Cardiac muscle cell (in vitro differentiated cells and primary cell): ENCODE results near the gene PLIN1. TPM values are rescaled to one million over a fixed set of nuclear protein-coding genes. Genes with fewer than 3 reads are reported as not detected.

ENCODE experiments used
- DNase-seq, 2 donors: peaks; one replicate each; pipeline versions ENCODE4 v3.0.0 to v3.0.0-alpha.2; 2010 to 2017; ENCODE audit warnings: low read depth in 1 of 2, low spot score in 1 of 2
- H3K27ac ChIP-seq: fragments of 200-600 bp; sonication (generic); 2 replicates; pipeline ENCODE4 v1.5.1; 2016
- H3K27me3 ChIP-seq: fragments of 200-600 bp; sonication (generic); 2 replicates; pipeline ENCODE4 v1.6.0; 2016; ENCODE audit warnings: control low read depth
- H3K36me3 ChIP-seq: fragments of 200-600 bp; sonication (generic); 2 replicates; pipeline ENCODE4 v1.5.1; 2016; ENCODE audit warnings: control low read depth
- H3K4me1 ChIP-seq: fragments of 200-600 bp; sonication (generic); 2 replicates; pipeline ENCODE4 v1.8.1; 2017; ENCODE audit warnings: low read depth, mild to moderate bottlenecking, mixed run types
- H3K4me3 ChIP-seq: fragments of 200-600 bp; sonication (generic); 2 replicates; pipeline ENCODE4 v1.5.1; 2016; ENCODE audit warnings: mild to moderate bottlenecking
- H3K9me3 ChIP-seq: fragments of 200-600 bp; sonication (generic); 2 replicates; pipeline ENCODE4 v1.5.1; 2017; ENCODE audit warnings: low read depth, mild to moderate bottlenecking, control low read depth
- CTCF ChIP-seq: IDR thresholded peaks from 2 replicates; pipeline ENCODE4 v1.5.1; 2012; ENCODE audit warnings: low read depth, mild to moderate bottlenecking, low read length
- polyA plus RNA-seq: library from polyadenylated mRNA; unstranded; fragments of >200 nt; fragmentation: Nextera tagmentation; extraction: Ambion mirVana; gene quantifications from 2 replicates; pipeline ENCODE4 v1.2.1, GENCODE V29; 2016
- total RNA-seq: library from RNA; depleted of rRNA; stranded (reverse); fragments of >200 nt; gene quantifications from 2 replicates; pipeline ENCODE4 v1.2.3, GENCODE V29; 2016

Gene PLIN1
- total and polyA plus RNA-seq, 2 experiments from 2014 or later, result 0.09 to 0.57 TPM

GRCh38 chr15:89714775-89715174 is 35.6 kb upstream of the PLIN1 start:
- Histone ChIP-seq H3K36me3 (no peaks in the 10 kb centered on the region), H3K27ac (no peak overlapping the region), H3K9me3 (no peaks in the 10 kb centered on the region), H3K27me3 (no peaks in the 10 kb centered on the region), H3K4me3 (no peak overlapping the region), H3K4me1 (no peaks in the 10 kb centered on the region)
- DNase-seq, result peak in 1 of 2 donors; percentile 86
- TF ChIP-seq CTCF, result no peak

- Histone ChIP-seq H3K4me1 (no peaks in the 10 kb centered on the region), H3K9me3 (no peaks in the 10 kb centered on the region), H3K4me3 (no peak overlapping the region), H3K36me3 (no peaks in the 10 kb centered on the region), H3K27ac (no peak overlapping the region), H3K27me3 (no peaks in the 10 kb centered on the region)
- no peak for DNase-seq
- TF ChIP-seq CTCF, result no peak
Observed at GRCh38 chr15:89707577-89707976, 28.4 kb upstream of the PLIN1 start.

- Histone ChIP-seq H3K27ac (no peak overlapping the region), H3K27me3 (no peaks in the 10 kb centered on the region), H3K9me3 (no peaks in the 10 kb centered on the region), H3K36me3 (no peaks in the 10 kb centered on the region), H3K4me1 (no peaks in the 10 kb centered on the region), H3K4me3 (no peak overlapping the region)
- no peak for TF ChIP-seq CTCF
- peak in 1 of 2 donors; percentile 15 for DNase-seq
Observed at GRCh38 chr15:89704411-89704810, 25.2 kb upstream of the PLIN1 start.

GRCh38 chr15:89695198-89695597 is 16.0 kb upstream of the PLIN1 start:
- no peak for TF ChIP-seq CTCF
- no peak overlapping the region for H3K27ac ChIP-seq
- no peaks in the 10 kb centered on the region for H3K9me3 ChIP-seq
- no peak overlapping the region for H3K4me3 ChIP-seq
- H3K36me3 ChIP-seq, result no peaks in the 10 kb centered on the region
- H3K4me1 ChIP-seq, result no peaks in the 10 kb centered on the region
- H3K27me3 ChIP-seq, result peaks cover 28% of the 10 kb centered on the region
- DNase-seq, result no peak

- no peaks in the 10 kb centered on the region for H3K36me3 ChIP-seq
- no peaks in the 10 kb centered on the region for H3K9me3 ChIP-seq
- DNase-seq, result no peak
- H3K4me1 ChIP-seq, result no peaks in the 10 kb centered on the region
- no peak for TF ChIP-seq CTCF
- no peak overlapping the region for H3K27ac ChIP-seq
- H3K4me3 ChIP-seq, result no peak overlapping the region
- peaks cover 28% of the 10 kb centered on the region for H3K27me3 ChIP-seq
Observed at GRCh38 chr15:89693696-89694095, 14.5 kb upstream of the PLIN1 start.

- Histone ChIP-seq H3K4me1 (no peaks in the 10 kb centered on the region), H3K4me3 (no peak overlapping the region), H3K27ac (no peak overlapping the region), H3K36me3 (no peaks in the 10 kb centered on the region), H3K9me3 (no peaks in the 10 kb centered on the region), H3K27me3 (peaks cover 28% of the 10 kb centered on the region)
- TF ChIP-seq CTCF, result no peak
- no peak for DNase-seq
Observed at GRCh38 chr15:89693091-89693490, 13.9 kb upstream of the PLIN1 start.
